Hematopoietic multipotent progenitor cell treated with erythropoietin and hydrocortisone succinate and interleukin-3 and kit ligand, for 4 days (in vitro differentiated cells): Measurements from ENCODE around the gene CPVL.
A peak's percentile ranks its signal among the peaks of the same experiment; 100 is the strongest.

Experiments
- DNase-seq: peaks from one replicate; pipeline ENCODE4 v3.0.0-alpha.2; 2015

CPVL gene

DNA sequence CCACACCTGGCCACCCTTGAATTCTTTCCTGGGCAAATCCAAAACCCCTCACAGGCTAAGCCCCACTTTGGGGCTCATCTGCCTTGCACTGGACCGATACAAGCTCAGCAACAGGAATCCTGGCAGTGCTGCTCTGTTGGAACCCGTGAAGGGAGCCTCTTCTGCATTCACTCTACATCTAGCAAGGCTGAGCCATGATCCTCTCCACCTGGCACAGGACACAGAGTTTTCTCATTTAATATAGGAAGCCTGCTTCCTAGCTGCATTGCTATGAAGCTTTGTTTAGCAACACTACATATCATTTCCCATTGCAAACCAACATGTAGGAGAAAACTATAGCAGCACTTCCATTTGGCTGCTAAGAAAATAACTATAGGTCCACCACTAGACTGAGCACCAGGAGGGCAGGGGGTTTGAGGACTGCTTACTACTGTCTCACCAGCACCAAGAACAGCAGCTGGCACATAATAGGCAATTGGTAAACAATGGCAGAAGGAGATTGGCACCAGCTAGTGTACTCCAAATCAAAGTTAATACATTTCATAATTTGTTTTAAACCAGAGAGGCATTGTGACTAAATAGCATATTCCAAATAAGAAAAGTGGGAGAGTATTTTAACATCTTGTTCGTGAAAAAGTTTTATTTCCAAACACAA is 56.1 kb downstream of the CPVL start:
- no peak for DNase-seq

DNA sequence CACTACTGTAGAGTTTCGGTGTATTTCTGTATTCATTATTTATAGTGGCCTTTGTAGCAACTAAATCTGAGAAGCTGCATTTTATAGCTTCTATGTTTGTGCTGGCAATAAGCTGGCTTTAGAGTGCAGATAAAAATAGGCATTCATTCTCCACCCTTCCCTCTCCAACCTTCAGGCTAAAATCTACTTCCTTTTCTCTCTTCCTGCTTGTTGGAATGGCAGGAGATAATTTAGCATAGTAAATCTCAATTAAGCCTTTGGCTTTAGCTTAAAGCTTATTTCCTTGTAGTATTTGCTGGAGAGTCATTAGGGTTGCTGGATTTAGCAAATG is 58.5 kb downstream of the CPVL start:
- DNase-seq, result no peak

DNA sequence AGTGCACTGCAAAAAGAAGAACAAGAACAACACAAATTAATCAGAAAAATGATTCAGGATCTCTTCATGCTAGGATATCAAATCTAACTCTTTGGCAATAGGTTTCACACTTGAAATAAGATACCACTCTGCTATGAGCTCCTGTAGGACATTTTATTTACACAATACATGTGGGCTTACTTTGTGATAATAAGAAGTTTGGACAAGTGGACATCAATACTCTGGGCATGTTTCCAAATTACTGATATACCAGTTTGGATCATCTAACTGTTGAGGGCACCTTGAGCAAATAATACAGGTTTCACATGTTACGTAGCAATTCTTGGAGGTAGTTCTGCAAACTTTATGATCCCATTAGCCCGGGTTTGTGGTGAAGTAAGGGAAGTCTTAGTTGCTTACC is 59.8 kb downstream of the CPVL start:
- no peak for DNase-seq

DNA sequence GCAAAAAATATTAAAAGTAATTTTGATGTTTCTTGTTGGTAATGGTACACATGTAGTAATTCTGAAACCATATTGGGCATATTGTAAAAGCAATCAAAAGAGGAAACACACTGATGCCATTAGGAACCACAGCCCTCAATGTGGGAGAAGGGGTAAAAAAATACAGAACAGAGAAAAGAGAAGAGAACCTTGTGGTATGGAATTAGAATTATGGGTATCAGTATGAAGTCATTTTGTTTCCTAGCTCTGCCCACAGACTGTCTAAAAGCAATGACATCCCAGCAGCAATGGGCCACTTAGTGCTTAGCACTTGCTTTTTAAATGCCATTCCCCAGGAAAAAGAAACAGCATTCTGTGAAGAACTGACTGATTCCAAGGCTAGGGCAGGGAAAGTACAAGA is 61.5 kb downstream of the CPVL start:
- peak; percentile 63 for DNase-seq

DNA sequence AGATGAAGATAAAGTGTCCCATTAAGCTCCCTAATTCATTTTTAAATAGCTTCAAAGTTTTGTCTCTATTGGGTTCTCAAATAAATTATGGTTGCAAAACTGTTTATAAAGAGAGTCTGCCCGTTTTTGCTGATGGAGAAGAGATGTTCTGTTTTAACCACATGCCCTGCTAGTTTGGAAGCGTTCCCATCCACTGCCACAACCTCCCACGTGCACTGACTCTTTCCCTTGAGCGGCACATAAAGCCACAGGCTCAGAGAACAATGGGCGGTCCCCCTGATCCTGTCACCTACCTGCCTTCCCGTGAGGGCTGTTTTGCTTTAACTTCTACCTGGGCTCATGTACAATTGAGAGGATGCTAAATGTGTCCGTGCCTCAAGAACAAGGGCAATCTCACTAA is 65.5 kb downstream of the CPVL start:
- DNase-seq, result peak; percentile 43

DNA sequence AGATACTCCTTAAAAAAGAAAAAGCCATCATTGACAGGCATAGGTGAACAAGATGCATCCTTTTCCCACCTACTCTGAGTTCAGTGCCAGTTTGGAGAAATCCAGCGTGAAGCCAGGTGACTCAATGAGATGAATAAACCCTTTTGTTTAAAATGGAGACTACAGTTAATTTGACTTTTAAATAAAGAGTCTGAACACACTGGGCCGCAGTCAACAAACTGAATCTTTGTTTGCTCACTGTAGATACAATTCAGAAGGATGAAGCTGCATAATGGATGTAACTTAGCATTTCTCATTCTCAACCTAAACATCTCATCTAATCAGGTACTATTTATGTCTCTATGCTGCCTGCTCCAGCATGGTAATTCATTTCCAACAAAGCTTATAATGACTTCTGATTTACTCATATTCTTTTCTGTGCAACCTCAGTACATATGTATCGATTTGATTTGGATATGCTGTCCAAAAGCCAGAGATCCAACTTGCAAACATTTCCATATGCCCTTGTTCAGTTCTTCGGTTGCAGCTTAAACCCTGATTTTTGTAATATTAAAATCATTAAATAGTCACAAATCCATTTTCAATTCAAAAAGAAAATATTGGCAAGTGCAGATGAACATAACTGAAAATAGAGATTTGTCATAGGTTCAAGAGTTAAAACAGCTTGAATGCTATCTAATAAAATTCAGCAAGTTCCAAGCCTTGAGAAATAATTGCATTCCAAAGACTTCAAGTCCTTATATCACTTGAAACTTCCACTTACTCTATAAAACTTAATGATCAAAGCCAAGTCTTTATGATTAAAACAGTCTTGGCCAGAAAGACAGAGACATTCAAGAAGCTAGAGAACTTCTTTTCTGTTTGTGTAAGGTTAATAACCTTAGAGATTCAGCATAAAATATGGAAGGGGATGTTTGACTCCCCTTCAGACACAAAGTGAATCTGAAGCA is 67.8 kb downstream of the CPVL start:
- no peak for DNase-seq

DNA sequence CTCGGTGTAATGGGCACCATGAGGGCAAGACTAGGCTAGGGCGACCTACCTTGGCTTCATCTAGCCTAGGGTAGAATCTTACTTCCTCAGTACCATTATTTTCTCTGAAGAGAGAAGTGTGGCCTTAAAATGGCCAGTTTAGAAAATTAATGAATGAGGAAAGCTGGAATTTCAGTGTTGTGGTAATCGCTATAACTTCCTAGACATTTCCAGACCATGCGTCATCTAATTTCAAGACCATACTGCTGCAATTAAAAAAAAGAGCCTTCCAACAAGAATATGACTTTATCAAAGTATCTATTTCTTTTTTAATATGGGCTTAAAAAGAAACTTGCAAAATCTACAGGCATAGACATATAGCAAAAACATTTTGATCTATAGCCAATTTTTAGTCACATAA is 68.5 kb downstream of the CPVL start:
- DNase-seq, result no peak

DNA sequence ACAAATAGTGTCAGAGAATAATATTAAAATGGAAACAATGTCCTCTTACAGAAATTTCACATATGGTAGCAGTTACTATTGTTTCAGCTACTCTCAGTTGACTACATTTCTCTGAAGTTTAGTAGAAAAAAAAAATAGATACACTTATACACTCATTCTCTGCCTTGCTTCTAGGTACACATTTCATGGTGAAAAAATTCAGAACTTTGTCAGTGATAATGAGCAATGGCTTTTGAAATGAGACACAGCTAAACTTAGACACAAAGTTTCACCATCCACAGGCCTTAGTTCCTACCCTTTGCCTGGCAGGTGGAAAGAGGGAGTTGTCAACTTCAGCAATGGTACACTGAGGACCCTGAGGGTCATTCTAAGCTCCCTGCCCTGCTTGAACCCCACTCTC is 69.2 kb downstream of the CPVL start:
- DNase-seq, result no peak

DNA sequence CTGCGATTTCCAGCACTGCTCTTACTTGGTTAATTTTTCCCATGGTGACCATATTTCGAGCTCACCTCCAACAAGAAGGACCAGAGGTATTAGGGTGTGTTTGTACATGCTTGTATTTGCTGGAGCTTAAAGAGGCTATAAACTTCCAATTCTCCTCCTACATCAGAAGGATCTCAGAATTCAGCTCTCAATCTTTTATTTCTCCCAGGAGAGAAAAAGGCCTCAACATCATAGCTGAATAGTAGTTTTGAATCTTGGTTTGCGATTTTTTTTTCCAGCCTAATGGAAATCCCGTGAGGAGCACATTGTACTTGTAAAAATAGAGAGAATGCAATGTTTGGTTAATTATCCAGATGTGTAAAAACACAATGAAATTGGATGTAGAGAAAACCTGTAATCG is 69.7 kb downstream of the CPVL start:
- DNase-seq, result no peak

DNA sequence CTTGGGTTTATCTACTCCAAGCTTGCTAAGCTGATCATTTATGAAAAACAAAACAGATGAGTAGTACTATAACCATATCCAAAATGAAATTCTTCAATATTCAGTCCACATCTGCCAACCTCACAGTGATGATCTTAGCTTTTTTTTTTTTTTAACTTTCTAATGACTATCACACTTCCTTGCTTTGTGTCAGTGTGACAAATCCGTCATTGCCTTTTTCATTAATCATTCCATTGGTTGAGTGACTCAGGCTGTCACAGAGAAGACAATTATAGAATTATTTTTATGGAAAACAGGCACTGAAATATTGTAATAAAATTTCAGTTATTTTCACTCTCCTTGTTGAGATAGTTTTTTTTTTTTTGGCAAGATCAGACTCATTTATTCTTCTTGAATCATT is 70.7 kb downstream of the CPVL start:
- DNase-seq, result no peak

DNA sequence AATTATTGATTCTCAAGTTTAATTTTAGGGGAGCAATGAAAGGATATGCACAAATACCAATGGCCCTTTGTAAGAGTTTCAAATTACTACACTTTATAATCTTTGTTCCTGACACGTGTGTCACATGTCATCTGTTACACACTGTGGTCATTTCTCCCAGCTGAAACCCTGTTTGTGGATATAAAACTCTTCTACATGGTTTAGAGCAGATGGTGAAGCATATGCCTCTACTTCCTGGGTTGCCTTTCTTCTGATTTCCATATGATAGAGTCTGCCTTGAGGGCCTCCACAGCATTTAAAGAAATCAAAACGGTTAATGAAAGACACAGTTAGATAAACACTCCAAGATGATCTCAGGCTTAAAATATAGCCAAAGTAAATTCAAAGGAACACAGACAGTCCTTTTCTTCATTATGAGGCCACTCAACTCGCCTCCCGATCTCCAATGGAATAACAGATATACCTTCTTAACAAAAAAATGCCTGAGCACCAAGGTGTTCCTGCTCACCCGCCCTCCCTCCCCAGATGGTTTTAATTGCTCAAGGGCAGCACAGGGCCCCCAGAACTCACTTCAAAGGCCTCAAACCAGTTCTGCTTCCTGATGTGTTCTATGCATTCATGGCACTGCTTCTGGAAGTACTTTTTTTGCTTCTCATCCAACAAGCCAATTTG is 75.0 kb downstream of the CPVL start:
- no peak for DNase-seq

DNA sequence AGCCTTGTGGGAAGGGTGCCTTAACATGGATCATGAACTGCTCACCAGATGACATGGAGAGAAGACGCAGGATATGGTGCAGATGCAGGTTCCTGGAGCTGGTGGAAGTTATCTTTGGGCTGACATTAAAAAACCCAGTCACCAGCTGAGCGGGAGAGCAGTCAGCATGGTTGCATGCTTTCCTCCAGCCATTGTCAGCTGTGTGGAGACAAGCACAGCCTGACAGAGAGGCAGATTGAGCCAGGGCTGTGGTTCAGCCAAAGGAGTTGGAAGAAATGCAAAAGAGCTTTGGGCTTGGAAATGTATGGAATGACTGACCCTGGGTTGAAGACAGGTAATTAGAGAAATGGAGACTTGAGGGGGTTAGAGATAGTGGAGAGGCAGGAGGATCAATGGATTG is 79.7 kb downstream of the CPVL start:
- DNase-seq, result no peak

DNA sequence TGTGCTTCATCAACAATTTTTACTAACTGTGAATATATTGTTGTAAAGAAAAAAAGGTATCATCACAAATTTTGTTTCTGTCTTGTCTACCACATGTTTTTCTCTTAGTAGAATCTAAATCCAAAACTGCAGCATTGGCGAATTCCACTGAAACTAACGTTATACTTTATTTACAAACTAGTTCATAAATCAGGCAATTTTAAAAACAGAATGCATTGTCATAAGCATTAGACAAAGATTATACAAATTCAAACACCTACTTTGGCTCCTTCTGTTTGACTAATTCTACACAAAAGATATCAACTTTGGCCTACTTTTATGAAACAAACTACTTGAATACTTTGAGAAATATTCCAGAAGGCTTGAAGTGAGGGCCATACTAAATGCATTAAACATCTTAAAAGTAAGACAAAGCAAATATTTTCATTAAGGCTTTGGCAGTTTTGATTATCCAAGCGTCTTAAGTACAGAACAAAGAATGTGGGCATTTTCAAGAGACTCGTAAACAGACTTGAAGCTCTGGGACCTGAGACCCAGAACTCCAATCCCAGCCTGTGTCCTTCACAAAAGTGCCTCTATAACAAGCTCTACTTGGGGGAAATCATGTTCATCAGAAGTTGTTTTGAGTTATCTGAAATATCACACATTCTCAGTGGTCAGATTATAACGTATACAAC is 81.0 kb downstream of the CPVL start:
- no peak for DNase-seq

DNA sequence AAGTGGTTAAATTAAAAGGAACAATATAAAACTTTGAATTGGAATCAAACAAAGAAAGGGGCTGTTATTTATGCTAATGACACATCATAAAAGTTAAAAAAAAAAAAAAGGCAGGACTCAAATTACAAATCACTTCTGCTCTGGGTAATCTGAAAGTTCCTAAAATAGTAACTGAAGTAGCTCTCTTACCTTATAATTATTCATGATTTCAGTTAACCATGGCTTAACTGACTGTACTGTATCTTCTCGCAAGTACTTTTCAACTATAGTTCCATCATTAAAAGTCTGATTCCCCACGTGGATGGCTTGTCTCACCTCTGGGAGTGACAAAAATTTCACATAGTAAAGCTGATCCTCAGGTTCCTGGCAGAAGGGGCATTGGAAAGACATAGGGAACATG is 82.5 kb downstream of the CPVL start:
- no peak for DNase-seq

DNA sequence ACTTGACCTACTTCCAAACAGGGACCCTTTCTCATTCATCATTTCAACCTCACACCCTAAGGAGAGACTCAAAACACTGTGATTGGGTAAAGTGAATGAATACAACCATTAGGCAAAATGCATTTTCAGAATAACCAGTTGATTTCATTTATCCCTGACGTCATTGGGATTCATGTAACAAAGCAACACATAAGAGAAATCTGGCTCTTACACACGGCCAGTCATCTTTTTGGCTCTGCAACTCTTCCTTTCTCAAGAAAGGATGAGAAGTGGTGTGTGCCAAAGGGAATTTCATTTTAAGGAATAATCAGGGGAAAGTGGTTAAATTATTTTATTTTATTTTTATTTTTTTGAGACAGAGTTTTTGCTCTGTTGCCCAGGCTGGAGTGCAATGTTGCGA is 83.1 kb downstream of the CPVL start:
- DNase-seq, result no peak

DNA sequence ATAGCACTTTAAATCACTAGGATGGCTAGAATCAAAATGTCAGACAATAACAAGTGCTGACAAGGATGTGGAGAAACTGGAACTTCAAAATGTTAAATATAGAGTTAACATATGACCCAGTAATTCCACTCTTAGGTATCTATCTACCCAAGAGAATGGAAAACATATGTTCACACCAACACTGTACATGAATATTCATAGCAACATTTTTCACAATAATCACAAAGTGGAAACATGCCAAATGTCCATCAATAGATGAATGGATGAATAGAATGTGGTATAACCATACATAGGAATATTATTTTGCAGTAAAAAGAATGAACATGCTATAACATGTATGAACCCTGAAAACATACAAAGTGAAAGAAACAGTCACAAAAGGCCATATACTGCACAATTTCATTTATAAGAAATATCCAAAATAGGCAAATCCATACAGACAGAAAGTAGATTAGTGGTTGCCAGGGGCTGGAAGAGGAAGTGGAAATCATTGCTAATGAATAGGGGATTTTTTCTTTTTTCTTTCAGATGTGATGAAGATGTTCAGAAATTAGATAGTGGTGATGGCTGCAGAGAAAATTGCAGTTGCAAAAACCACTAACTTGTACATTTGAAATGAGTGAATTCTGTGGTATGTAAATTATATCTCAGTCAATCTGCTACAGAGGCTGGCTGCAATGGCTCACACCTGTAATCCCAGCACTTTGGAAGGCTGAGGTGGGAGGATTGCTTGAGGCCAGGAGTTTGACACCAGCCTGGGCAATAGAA is 93.0 kb downstream of the CPVL start:
- DNase-seq, result no peak

DNA sequence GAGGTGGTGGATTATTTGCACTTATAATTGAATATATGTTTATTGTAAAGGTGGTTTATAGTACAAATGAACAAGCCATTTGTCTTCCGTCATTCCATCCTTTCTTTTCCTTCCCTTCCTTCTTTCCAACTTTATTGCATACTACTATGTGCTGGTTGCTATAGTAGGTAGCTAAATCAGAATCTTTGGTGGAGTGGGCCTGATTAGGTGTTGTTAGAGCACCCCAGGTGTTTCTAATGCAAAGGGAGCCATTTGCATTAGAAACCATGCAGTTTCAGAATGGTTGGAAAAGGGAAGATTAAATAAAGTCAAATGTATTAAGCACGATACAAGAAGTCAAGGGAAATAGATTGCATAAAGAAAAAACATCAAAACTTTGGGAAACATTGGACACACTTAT is 99.4 kb downstream of the CPVL start:
- no peak for DNase-seq

DNA sequence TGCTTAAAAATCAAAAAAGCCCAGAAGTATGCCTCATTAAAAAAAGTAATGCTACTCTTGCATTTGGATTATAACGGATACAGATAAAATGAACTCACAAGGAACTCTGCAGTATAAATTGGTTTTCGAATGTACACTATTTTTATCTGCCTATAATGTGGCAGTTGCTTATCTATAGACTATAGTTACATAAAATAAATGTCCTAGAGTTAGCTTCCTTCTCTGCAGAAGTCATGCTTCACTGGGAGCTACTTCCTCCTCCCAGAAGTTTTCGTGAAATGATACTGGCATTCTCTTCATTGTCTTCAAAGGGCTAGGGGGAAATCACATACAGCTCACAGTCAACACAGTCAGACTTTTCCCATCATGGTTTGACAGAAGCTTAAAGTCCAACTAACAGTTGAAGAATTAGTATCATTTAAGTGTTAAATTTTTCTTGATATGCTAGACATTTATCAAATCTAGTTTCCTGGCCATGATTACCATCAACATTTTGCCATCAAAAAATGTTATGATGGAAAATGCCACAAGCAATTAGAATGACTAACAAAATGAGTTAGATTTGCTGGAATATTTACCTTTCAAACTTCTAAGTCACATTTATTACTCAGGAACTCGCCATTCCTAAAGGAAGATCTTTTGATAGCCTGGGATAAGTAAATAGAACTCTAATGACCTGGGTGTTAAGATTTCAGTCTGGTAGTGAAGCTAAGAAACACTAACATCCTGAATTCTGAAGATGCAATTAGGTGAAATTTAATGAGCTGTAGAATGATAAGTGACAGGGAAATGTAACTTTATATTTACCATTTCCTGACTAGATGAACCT is 100.9 kb downstream of the CPVL start:
- no peak for DNase-seq

DNA sequence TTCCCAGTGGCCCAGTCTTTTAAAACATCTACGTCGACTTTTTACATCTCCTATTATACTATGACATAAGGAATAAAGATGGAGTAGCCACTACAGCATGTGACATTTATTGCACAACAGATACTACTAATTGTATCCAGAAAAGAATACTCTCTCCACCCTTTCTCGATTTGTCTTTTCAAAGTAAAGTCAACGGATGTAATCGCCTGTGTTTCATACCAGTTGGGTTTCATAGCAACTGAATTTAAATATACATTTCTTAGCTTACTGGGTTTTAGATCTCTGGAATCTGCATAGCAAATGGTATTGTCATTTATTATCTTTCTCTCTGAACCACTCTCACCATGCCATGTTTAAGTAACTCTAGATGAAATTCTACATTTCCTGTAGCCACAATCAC is 101.8 kb downstream of the CPVL start:
- DNase-seq, result no peak

DNA sequence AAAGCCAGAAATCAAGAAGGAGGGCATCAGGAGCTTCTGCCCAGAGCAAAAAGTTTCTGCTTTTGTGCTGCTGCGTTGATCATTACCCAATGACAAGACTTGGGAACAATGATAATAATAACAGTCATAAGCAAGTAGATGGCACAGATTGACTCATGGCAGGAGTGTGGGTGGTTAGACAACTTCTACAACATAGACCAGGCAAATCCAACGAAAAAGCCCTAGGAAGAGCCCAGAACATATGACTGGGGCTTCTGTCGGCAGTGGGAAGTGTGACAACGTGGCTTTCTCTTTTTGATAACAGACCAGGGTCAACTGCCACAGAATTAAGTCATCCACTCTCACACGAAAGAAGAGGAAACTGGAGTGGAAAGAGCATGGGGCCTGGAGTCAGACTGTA is 102.8 kb downstream of the CPVL start:
- DNase-seq, result no peak

DNA sequence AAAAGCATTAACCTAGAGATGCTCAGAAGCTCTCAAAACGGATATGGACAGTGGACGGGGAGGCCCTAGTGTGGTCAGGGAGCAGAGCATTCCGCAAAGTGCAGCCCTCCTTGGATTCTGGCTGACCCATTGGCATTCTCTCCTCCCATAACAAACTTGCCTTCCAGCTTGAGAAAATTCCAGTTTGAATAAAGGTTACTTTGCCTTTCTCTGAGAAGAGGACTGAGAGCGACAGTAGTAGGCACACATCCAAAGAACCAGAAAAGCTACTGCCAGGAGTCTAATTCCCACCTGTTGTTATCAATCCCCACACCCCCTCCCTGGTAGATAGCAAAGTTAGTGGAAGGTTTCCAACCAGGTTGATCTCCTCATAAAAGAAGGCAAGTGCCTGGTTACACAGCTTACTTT is 103.5 kb downstream of the CPVL start:
- no peak for DNase-seq

DNA sequence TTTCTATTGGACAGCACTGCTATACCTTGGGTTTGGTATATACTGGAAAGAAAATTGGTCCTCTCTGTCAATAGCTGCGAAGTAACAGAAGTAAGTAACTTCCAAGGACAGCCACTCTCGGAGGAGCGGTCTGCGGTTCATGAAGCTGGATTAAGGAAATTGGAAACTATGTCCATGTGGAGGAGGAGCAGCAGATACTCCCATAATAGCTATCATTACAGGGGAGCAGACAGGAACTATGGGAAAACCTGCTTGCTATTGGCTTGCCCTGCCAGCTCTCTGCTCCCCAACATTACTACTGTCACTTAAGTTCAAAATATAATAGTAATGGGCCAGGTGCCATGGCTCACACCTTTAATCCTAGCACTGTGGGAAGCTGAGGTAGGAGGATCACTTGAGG is 104.3 kb downstream of the CPVL start:
- DNase-seq, result no peak
